ENCODE results near the gene WDFY4.

Gene WDFY4

DNA sequence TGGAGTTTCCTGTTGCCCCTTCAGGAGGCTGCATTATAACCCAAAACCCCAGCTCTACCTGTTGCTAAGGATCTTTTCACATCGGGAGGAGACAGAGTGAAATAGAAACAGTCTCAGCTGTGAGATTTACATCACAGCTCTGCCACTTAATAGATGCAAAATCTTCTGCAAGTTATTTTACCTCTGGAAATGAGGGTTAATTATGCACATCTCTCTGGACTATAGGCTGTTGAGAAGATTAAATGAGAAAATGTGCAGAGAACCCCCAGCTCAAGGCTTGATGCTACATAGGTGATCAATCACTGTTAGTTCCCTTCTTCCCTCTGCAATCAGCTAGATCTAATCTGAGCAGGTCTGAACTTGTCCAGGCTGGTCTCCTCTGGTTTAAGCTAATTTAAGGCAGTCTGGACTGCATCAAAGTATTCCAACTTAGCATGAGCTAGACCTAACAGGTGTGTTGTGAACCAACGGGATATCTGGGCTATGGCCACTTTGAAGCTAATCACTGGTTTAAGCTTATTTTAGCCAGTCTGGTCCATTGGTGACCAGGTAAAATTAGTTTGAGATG is 263.9 kb downstream of the WDFY4 start:
- no peak for DNase-seq

- no peak for DNase-seq
Measured at GRCh38 chr10:48951707-48952106, 267.0 kb downstream of the WDFY4 start.

DNA sequence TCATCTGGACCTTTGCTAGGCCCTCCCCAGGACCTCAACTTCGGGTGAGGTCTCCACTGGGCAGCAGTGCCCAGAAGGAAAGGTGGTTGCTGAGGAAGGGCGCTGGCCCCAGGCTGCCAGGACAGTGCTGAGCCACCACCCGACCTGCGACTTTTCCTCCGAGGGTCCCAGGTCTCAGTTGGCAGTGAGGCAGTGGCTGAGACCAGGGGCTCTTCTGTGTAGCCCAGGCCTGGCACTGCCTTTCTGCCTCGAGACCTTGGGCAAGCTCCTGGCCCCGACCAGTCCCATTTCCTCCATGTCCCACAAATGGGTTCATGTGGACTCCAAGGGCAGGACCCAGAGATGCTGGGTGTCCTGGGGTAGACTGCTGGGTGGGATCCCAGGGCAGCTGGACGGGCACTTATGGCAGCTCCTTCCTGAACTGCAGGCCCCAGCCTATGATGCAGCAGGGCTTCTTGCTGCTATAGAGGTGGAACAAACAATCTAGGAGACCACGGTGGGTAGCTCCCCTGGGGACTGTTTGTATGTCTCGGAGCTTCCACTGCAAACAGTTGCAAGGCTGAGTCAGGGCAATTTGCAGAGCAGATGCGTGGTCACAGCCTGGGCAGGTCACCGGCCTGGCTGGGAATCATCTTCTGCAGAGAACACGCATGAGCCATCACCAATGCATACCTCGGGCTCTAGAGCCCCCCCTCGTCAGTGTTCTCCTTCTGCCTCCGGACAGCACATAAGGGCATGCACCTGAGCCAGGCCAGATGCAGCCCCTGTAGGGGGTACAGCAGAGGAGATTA is 272.9 kb downstream of the WDFY4 start:
- no peak for DNase-seq

GRCh38 chr10:48958598-48959190 is 274.0 kb downstream of the WDFY4 start:
- DNase-seq = no peak

GRCh38 chr10:48964038-48964437 is 279.4 kb downstream of the WDFY4 start:
- DNase-seq = no peak

DNA sequence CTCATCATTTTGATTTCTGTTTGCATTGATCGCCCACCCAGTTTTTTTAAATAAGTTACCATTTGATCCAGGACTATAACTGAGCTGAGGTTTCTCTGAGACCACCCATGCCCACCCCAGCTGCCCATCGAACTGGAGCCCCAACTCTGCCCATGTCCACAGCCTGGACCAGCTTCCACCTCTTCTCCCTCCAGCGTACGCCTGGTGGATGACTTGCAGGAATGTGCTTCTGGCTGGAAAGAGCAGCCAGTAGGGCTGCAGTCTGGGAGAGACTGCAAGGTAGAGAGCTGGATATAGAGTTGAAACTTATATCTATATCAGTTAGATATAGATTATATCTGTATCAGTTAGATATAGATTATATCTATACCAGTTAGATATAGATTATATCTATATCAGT is 280.8 kb downstream of the WDFY4 start:
- no peak for DNase-seq

DNA sequence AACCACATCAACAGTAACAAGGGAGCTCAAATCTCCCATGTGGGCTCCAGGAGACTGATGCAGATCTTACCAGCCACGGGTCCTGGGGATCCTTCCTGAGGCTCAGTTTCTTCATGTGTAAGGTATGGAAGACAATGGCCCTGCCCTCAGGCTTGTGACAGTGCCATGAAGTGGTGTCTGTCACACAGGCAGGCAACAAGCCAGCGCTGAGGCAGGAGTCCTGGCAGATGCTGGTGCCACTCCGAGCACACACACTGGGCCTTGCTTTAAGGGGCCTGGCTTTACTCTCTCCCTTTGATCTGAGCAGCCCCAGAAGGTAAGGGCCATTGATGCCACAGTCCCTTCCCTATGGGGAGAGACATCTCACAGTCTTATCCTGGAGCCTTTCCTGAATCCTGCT is 283.4 kb downstream of the WDFY4 start:
- no peak for DNase-seq

DNA sequence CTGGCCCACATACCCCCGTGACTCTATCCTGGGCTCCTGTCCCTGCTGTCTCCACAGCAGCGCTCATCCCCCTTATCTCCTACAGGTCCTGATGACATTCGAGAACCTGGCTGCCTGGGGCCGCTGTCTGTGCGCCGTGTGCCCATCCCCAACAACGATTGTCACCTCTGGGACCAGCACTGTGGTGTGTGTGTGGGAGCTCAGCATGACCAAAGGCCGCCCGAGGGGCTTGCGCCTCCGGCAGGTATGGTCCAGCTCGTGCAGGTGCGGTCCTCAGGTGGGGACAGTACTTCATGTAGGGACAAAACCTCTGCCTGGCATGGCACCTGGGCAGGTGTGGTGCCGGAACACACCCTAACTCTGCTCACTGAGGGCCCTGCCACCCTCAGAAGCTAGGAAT is 285.4 kb downstream of the WDFY4 start:
- DNase-seq = no peak

DNA sequence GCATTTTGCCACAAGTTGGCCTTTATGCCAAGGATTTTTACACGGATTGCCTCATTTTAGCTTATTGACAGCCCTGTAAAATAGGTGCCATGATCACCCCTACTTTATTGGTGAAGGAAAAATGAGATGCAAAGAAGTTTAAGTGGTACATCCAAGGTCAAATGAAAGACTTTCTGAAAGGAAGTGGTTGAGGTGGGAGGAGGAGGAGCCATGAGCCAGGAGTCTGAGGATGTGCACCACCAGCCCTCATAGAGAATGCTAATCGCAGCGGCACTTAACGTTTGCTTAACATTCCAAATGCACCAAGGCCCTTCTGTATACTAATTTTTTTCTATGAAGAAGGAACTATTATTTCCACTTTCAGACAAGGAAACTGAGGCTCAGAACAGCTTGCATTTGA is 286.0 kb downstream of the WDFY4 start:
- no peak for DNase-seq

GRCh38 chr10:48973065-48973464 is 288.4 kb downstream of the WDFY4 start:
- DNase-seq = no peak

DNA sequence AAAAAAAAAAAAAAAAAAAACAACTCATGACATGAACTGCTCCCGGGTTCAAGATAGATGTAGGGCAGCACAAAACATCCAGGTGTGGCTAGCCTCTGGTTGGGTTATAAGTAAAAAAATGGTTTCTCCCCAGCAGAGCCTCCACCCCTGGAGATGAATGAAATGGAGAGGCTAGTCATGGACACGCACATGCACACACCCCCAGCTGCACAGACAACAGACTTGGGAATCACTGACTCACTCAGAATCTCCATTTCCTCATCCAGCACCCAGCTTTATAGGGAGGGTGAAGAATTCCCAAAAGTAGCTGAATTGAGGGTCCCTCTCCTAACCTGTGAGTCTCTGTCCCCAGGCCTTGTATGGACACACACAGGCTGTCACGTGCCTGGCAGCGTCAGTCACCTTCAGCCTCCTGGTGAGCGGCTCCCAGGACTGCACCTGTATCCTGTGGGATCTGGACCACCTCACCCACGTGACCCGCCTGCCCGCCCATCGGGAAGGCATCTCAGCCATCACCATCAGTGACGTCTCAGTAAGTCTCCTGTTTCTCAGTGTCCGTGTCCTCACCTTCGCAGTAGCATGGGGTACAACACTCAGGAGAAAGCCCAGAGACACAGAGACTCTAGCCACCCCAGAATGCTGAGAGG is 290.0 kb downstream of the WDFY4 start:
- no peak for DNase-seq

DNA sequence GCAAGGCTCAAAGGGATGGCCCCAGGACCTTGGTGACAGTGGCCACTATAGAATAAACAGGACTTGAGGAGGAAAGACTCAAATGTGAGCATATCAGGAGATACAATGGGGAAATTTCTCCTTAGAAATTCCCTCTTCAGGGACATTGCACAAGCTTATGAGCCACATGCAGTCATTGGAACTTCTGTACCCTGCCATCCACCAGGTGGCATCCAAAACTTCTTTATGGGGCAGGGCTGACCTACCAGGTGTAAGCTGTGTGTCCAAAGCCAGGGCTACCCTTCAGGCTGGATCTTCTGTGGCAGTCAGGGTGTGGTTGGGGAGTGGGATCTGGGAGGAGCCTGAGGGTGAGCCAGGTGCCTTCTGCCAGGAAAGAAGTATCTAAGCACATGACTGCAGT is 291.5 kb downstream of the WDFY4 start:
- DNase-seq = peak in 1 of 2 experiments; percentile 0

DNA sequence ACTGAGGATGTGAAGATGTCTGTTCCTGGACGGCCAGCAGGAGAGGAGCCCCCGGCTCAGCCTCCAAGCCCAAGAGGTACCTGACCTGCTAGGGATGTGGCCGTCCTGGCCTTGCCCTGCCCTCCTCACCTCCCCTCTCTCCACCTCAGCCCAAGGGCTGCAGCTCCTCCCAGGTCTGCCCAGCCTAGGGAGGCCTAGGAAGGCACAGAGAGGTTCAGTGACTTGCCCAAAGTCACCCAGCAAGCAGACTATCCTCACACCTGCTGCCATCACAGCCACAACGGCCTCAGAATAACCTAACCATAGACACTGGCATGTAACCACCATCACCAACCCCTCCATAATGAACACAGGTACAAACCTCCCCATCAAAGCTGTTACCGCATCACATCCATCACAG is 293.6 kb downstream of the WDFY4 start:
- no peak for DNase-seq

DNA sequence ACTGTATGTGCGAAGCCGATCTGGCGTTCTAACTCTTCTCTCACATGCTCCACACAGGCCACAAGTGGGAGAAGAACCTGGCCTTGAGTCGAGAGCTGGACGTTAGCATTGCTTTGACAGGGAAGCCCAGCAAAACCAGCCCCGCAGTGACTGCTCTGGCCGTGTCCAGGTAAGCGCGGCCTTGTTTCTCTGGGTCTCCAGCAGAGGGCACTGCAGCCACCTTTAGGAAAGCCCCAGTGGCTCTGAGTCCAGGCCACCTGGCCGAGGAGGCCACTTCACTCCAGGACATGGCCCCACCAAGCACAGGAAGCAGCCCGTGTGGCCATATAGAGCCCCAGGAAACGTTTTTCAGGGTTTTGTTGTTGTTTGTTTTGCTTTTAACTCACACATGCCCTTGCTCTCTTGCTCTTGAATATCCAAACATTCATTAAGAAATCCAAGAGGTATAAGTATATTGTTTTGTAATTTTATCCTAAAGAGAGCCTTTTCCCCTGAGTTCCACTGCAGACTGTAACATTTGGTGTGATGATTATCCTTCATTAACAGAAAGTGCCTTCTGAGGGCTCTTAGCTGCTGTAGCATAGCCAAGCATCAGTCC is 296.7 kb downstream of the WDFY4 start:
- DNase-seq = peak in 1 of 2 experiments; percentile 14

DNA sequence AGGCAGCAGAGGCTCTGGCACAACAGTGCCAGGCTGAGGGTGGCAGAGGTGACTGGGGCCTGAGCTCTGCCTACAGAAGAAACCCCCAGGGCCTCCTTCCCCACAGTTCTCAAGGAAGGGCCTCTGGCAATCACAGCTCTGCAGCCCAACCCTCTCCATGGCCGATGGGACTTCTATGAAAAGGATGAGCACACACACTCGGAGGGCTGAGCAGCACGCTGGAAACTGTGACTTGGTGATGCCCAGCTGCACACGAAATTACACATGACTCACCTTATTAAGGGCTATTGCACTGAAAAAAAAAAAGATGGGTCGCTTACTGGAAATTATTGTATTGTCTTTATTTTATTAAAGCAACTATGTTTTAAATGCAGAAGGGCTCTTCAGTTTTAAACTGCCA is 297.9 kb downstream of the WDFY4 start:
- no peak for DNase-seq

DNA sequence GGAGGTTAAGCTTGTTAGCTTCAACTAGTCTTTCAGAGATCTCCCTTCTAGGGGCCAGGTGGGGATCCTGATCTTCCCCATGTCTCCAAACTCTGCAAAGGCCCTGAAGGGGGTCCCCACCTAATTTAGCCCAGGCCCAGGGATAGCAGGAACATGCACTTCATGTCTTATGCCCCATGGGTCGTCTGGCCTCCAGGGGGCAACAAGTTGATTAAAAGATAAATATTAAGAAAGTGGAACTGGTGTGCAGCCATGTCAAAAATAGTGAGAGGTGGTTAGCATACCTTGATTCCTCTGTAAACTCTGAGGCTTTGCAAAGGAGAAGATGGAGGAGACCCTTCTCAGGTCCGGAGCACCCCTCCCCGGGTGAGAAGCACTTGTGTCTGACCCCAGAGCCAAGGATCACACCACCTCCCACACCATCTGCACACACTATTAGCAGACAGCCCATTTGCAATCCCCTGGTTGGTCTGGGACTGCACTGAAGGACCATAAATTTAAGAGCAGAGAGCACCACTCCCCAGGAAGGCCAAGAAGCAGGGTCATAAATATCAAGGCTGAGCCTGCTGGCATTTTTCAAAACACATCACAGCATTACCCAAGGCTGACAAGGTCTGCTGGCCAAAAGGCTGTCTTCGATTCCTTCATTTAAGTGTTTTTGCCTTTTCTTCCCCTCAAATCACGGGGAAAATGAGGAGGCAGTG is 299.1 kb downstream of the WDFY4 start:
- no peak for DNase-seq

GRCh38 chr10:48985621-48986158 is 301.0 kb downstream of the WDFY4 start:
- no peak for DNase-seq

- DNase-seq = no peak
Measured at GRCh38 chr10:48990226-48990625, 305.6 kb downstream of the WDFY4 start.

GRCh38 chr10:48993627-48994026 is 309.0 kb downstream of the WDFY4 start:
- DNase-seq = no peak

GRCh38 chr10:48996329-48996728 is 311.7 kb downstream of the WDFY4 start:
- DNase-seq = no peak

GRCh38 chr10:48999346-48999745 is 314.7 kb downstream of the WDFY4 start:
- no peak for DNase-seq

Measured in NCI-H2081 (cell line).